Measurements from ENCODE around the gene ARMC10.

The ARMC10 gene

GRCh38 chr7:103116511-103116910 is 41.6 kb downstream of the ARMC10 start:
- Mint-ChIP-seq H3K9me3 (peaks cover 2% of the 10 kb centered on the region), H3K27ac (peak overlapping the region in 1 of 3 experiments; percentile 37), H3K27me3 (ENCODE audit: low read depth) (no peaks in the 10 kb centered on the region), H3K4me3 (no peak overlapping the region), H3K36me3 (ENCODE audit: low read depth) (peaks cover 54% of the 10 kb centered on the region), H3K4me1 (no peaks in the 10 kb centered on the region)
- no peak for TF ChIP-seq CTCF (IDR thresholded peaks at IDR 0.05; ENCODE audit: unreplicated experiment in 3 of 3)

DNA sequence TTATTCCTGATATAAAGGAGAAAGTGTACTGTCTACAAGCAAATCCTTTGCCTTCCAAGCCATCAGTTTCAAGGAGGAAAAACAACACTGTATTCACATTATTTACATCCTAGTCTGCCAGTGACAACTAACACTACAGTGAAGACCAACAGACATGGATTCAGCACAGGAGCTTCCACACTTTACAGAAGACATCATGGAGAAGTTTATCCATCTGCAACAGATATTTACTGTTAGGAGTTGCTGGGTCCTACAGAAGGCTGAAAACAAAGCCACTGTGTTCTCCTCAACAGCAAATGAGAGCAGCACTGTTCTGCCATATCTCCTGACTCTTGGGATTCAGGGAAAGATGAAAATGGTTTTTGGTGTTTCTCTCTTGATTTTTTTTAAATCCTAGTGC is 42.1 kb downstream of the ARMC10 start:
- peaks cover 2% of the 10 kb centered on the region for H3K9me3 Mint-ChIP-seq
- no peak overlapping the region for H3K4me3 Mint-ChIP-seq
- no peak for TF ChIP-seq CTCF (IDR thresholded peaks at IDR 0.05; ENCODE audit: unreplicated experiment in 3 of 3)
- H3K27me3 Mint-ChIP-seq (ENCODE audit: low read depth): no peaks in the 10 kb centered on the region
- H3K4me1 Mint-ChIP-seq: no peaks in the 10 kb centered on the region
- peak overlapping the region in 1 of 3 experiments; percentile 37 for H3K27ac Mint-ChIP-seq
- peaks cover 54% of the 10 kb centered on the region for H3K36me3 Mint-ChIP-seq (ENCODE audit: low read depth)

DNA sequence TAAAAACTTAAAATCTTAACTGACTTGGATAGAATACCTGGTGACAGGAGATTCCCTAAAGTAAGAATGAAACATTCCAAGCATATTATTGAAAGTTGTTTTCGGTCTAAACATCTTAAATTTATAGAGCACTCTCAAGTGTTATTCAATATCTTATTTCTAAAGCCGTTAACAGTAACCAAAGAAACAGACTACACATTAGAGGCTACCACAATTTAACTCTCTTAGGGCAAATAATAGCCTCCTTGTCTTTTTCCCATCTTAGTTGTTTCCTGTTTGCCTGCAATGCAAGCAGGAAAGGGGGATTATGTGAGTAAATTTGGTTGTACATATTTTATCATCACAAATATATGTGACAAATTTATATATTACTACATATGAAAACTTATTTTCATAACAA is 42.5 kb downstream of the ARMC10 start:
- H3K27ac Mint-ChIP-seq: no peak overlapping the region
- H3K9me3 Mint-ChIP-seq: peaks cover 2% of the 10 kb centered on the region
- H3K4me1 Mint-ChIP-seq: no peaks in the 10 kb centered on the region
- no peak for TF ChIP-seq CTCF (IDR thresholded peaks at IDR 0.05; ENCODE audit: unreplicated experiment in 3 of 3)
- no peak overlapping the region for H3K4me3 Mint-ChIP-seq
- H3K27me3 Mint-ChIP-seq (ENCODE audit: low read depth): no peaks in the 10 kb centered on the region
- peaks cover 54% of the 10 kb centered on the region for H3K36me3 Mint-ChIP-seq (ENCODE audit: low read depth)

- no peak overlapping the region for H3K4me3 Mint-ChIP-seq
- no peak overlapping the region for H3K27ac Mint-ChIP-seq
- no peaks in the 10 kb centered on the region for H3K27me3 Mint-ChIP-seq (ENCODE audit: low read depth)
- H3K9me3 Mint-ChIP-seq: no peaks in the 10 kb centered on the region
- peaks cover 54% of the 10 kb centered on the region for H3K36me3 Mint-ChIP-seq (ENCODE audit: low read depth)
- no peaks in the 10 kb centered on the region for H3K4me1 Mint-ChIP-seq
- TF ChIP-seq CTCF (IDR thresholded peaks at IDR 0.05; ENCODE audit: unreplicated experiment in 3 of 3): no peak
Measured at GRCh38 chr7:103119791-103120291, 44.9 kb downstream of the ARMC10 start.

DNA sequence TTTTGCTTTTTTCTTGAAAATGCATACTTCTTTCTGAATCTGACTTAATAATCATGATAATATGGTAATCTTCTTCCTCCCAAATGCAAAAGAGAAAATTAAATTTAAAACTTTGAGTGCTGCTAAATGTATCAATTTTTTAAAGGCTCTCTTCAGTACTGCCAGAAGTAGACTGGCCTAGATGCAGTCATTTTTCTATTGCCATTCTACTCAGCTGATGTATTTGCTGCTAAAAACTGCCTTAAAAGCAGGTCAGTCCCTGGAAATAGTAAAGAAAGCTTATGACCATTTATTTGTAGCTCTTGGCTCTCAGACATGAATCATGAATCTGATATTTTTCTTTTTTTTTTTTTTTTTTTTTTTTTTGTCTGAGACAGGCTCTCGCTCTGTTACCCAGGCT is 45.4 kb downstream of the ARMC10 start:
- Mint-ChIP-seq H3K9me3 (no peaks in the 10 kb centered on the region), H3K36me3 (ENCODE audit: low read depth) (peaks cover 49% of the 10 kb centered on the region), H3K4me3 (no peak overlapping the region), H3K27me3 (ENCODE audit: low read depth) (no peaks in the 10 kb centered on the region), H3K4me1 (no peaks in the 10 kb centered on the region), H3K27ac (no peak overlapping the region)
- no peak for TF ChIP-seq CTCF (IDR thresholded peaks at IDR 0.05; ENCODE audit: unreplicated experiment in 3 of 3)

- H3K27me3 Mint-ChIP-seq (ENCODE audit: low read depth): no peaks in the 10 kb centered on the region
- H3K4me1 Mint-ChIP-seq: no peaks in the 10 kb centered on the region
- no peak overlapping the region for H3K27ac Mint-ChIP-seq
- no peaks in the 10 kb centered on the region for H3K9me3 Mint-ChIP-seq
- TF ChIP-seq CTCF (IDR thresholded peaks at IDR 0.05; ENCODE audit: unreplicated experiment in 3 of 3): no peak
- H3K4me3 Mint-ChIP-seq: no peak overlapping the region
- peaks cover 51% of the 10 kb centered on the region for H3K36me3 Mint-ChIP-seq (ENCODE audit: low read depth)
Measured at GRCh38 chr7:103121641-103122040, 46.7 kb downstream of the ARMC10 start.
